HG03139 (cell line): ENCODE results near the gene ABHD2.

ENCODE experiments used
- ATAC-seq: cut with Tn5 transposase; IDR thresholded peaks from one replicate; pipeline ENCODE4 v1.9.1; 2021; ENCODE audit not compliant: unreplicated experiment

Gene ABHD2

DNA sequence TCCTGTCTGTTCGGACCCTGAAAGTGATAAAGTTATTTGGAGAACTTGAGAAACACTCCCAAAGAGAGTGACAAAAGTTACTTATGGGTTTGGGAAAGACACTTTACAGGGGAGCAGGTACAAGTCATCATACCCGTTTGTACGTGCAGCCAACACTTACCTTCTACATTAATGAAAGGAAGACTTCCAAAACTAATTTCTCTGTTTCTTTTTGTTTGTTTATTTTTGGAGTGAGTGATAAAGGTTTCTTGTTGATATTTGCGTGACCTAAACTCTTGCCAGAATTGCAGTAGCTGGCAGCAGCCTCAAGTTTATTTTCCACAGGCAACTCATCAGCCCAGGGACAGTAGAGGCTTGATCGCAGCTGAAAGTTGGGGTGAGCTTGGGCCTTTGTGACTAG lies 8.4 kb downstream of the ABHD2 start:
- ATAC-seq, result no peak

DNA sequence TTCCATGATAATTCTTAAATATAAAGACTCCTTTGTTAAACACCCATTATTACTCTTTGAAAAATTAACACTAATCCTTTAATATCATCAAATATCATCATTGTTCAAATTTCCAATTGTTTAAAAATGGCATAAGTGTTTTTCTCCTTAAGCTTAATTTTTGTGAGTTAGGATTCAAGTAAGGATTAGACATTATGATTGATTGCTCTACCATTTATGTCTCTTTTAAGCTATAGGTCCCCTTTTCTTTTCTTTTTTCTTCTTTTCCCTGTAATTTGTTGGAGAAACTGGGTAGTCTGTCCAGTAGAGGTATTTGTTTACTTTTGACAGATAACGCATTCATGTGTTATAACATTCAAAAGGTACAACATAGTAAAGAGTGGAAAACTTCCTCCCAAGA lies 9.1 kb downstream of the ABHD2 start:
- ATAC-seq, result no peak

DNA sequence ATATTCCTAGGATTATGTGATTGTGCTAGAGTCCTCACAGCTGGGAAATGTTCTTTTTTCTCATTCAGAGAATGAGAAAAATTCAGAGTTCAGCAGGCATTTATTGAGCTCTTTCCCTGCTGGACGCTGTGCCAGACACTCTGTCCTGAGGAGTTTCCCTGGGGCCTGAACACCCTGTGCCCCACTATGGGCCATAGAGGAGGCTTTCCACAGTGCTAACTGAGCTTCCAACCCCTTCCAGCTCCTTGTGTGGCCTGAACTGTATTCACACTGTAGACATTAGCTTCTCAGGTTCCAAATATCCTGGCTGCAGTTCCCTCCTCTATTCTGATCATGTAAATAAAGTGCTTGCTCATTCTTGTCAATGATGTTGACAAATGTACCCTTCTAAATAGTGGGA lies 10.0 kb downstream of the ABHD2 start:
- no peak for ATAC-seq

DNA sequence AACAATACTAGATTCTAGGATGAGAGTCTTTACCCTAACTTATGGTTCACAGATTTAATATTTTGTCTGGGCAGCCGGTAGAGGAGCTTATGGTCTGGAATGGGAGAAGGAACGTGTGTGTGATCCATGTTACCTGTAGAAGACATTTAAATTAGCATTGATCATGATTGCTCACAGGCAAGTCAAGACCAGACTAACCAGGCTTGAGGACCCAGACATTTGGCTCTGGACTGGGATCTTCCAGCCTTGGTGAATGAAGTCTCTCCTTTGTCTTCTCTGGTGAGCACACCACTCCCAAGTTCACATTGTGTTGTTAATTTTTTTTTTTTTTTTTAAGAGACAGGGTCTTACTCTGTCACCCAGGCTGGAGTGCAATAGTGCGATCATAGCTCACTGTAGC lies 11.7 kb downstream of the ABHD2 start:
- no peak for ATAC-seq

DNA sequence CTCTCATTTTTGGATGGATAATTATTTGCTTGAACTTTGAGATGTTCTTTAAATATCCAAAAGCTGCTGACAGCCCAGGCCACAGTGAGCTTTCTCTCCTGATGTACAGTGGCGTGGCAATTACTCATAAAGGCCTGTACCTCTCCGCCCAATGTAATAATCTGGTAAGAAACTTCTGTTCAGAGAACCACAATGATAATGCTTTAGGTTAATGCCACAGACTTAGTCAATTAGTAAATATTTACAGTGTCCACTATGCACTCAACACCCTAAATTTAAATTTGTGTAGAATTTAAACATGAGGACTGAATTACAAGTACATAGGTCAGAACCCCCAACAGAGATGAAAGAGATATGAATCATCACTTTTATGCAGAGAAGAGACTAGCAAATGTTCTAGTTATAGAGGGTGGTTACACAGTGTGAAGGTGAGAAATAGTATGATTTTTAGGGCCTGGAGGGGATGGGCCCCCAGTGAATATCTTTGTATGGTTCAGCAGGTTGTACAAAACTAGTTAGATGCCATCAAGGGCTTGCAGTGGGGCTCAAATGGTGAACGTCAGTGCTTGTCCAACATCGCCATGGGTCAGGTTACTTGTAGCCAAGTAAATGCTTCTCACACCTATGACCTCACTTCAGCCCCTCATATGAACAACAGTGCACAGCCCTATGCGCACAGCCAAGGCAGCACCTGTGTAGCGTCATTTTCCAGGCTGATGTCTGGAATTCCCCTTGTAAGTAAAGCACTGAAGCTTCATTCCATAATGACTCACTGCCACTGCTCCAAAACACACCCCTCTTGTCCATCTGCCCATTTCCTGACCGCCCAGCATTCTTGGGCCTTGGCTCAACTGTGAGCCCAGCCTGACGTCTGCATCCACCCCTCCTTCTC lies 13.3 kb downstream of the ABHD2 start:
- no peak for ATAC-seq

DNA sequence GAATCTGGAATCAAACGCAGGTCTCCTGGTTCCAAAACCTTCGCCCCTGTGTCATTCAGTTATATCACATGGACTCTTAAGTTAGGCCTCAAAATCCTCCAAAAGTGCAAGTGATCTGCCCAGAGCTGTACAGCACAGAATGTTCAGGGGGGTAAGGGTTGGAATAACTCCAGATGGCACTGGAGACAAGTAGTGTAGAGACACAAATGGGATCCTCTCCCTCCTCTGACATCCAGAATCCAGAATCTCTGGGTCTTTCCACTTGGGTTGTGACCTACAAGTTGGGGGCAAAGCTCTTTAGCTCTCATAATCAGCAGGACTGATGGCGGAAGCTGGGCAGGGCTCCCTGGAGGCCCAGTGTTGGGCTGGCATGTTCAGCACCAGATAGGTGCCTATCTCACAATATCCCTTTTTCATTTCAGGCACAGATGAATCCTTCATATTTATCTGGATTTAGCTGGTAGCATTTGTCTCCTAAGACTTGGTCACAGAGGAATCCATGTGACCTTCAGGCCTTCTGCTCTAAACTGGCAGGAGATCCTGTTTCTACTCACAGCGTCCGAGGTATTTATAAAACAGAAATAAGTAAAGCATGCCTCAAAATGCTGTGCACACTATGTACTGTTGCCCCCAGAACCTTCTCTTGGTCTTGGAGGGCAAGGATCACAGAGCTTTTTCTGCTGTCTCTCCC lies 15.4 kb downstream of the ABHD2 start:
- ATAC-seq, result no peak

DNA sequence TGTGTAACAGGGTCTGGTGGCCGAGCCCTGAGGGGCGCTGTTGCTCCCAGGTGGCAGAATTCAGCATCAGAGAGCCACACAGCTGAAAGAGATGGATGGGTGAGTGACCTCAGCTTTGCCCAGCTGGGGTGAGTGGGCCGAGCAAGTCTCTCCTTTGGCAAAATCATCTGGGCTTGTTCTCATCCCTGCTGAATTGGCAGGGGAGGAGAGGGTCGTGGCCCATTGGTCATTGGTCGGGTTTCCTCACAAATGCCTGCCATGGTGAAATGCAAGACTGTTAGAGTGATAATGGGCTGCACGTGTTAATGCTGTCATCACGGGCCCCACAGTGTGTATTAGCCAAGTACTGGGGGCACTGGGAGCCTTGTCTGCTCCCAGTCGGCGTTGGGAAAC lies 15.9 kb downstream of the ABHD2 start:
- ATAC-seq, result no peak

DNA sequence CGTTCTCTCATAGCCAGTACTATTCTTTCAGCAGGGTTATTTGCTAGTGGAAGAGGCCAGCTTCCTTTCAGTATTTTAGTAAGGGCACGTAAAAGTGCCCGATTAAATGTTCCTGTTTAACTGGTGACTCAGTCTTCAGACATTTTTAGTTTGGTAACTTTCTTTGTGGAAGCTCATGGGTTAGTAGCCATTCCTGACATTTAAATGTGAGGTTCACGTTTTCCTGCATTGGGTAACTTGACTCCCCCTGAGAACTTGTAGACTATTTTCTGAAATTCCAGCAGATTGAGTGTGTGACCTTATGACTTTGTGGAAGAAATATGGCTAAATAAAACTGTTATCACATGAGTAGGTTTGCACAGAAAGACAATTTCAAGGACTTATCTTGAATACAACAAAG lies 16.9 kb downstream of the ABHD2 start:
- no peak for ATAC-seq

DNA sequence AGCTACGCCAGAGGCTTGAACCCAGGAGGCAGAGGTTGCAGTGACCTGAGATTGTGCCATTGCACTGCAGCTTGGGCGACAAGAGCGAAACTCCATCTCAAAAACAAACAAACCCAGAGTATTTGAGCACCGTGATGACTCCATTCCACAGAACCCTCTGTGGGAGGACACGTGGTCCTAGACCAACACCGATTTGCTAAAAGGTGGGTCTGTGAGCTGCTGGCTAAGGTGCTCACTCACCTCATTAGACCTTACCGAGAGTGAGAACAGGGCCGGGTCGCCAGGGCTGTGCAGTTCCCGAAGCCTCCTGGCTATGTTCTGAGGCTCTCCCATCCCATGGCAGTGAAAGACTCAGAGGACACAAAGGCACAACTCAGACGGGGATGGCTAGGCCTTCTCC lies 17.9 kb downstream of the ABHD2 start:
- no peak for ATAC-seq

DNA sequence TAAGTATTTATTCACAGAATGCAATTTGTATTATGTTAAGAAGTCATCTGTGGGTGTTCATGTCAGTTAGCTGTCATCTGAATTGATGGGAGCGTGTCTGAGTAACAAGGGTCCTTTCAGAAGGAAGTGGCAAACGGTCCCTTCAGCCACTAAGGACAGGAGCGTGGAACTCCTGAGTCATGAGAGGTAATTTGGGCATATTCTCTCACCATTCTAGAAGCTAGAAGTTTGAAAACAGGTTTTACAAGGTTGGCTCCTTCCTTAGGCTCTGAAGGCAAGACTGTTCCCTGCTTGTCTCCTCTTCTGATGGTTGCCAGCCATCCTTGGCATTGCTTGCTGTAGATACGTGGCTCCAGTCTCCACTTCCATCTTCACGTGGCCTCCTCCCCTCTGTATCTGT lies 19.7 kb downstream of the ABHD2 start:
- ATAC-seq, result no peak

DNA sequence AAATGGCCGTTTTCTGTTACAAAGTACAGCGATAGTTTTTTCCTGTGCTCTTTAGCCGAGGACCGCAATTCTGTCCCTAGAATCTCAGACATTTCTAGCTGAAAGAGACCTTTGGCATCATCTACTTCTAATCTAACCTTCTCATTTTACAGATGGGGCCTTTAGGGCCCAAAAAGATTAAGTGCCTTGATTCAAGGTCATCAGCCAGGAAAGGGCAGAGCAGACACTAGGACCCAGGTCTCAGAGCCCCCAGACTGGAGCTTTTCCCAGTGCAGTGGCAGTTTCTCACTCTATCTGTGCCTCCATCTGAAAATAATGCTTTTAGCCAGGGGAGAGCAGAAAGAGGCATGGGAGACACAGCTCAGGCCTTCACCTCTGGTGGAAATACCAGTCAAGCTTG lies 20.6 kb downstream of the ABHD2 start:
- no peak for ATAC-seq

DNA sequence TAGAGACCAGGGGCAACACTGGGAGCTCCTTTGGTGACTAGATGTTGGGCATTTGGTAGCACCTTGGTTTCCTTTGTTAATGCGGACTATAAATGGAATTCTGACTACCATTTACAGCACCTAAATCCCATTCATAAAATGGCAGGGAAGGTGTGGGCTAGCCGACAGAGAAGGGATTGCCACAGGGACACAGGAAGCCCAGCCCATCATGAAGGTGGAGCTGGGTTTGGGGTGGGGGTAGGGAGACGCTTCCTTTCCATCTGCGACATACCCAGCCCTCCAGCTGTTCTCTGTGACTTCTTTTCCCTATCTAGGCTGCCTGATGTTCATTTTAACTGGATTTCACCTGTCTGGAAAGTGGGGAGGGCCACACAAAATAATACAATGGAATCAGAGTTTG lies 21.0 kb downstream of the ABHD2 start:
- no peak for ATAC-seq

DNA sequence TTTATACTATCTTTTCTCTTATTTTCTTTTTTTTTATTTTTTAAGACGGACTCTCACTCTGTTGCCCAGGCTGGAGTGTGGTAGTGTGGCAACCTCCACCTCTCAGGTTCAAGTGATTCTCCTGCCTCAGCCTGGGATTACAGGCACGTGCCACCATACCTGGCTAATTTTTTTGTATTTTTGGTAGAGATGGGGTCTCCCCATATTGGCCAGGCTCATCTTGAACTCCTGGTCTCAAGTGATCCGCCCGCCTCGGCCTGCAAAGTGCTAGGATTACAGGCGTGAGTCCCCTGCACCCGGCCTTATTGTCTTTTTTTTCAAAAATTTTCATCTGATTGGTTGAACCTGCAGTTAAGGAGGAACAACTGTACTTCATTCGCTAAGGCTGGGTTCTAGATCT lies 21.8 kb downstream of the ABHD2 start:
- ATAC-seq, result no peak

DNA sequence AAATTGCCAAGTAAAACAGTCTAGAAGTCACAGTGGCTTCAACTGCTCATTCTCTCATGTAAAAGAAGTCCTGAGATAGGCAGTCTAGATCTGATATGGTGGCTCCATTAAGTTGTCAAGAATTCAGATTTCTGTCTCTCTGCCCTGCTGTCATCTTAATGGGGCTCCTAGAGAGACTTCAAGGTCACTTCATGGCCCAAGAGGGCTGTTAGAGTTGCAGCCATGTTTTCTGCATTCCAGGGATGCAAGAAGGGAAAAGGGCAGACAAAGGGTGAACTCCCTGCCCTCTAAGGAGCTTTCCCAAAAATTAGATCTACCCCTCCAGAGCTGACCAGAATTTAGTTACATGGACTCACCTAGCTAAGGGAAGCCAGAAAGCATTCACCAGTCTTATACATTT lies 23.1 kb downstream of the ABHD2 start:
- ATAC-seq, result no peak

DNA sequence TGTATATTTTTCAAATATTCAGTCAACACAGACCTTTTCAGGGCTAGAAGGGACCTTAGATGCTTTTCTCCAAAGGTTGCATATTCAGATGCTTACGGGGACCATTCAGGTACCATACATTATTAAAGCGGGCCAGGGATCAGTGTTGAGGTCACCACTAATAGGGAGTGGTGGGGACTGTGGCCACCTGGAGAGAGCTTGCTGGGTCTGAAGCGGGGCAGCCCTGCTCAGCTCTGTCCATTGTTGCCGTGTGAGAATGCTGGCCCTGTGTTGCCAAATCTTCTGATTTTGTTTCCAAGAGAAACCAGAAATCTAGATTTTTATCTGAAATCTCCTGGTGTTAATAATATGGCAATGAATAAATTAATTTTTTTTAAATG lies 23.7 kb downstream of the ABHD2 start:
- no peak for ATAC-seq

DNA sequence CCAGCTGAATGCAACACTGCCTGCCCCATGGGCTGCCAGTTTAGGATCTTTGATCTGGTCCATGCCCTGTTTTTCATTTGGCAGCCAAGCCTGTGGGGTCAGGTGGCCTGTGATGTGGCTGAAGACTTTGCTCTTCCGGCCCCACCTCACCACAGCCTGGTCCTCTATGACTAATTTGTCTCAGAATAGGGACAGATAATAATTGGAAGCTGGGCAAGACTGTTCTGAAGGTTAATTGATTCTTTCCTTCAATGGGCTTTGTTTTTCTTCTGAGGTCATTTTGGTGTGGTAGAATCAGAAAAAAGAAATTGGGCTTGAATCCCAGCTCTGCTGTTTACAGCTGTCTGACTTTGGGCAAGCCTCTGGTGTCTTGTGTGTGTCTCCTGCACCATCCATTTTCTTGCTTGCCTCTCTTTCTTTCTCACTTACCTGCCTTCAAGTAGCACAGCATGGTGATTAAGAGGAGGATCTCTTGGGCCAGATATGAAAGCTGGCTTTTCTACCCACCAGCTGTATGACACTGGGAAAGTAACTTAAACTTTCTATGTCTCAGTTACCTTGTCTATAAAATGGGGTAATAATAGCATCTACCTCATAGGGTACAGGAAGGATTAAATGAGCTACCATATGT lies 24.2 kb downstream of the ABHD2 start:
- ATAC-seq, result peak; percentile 88

DNA sequence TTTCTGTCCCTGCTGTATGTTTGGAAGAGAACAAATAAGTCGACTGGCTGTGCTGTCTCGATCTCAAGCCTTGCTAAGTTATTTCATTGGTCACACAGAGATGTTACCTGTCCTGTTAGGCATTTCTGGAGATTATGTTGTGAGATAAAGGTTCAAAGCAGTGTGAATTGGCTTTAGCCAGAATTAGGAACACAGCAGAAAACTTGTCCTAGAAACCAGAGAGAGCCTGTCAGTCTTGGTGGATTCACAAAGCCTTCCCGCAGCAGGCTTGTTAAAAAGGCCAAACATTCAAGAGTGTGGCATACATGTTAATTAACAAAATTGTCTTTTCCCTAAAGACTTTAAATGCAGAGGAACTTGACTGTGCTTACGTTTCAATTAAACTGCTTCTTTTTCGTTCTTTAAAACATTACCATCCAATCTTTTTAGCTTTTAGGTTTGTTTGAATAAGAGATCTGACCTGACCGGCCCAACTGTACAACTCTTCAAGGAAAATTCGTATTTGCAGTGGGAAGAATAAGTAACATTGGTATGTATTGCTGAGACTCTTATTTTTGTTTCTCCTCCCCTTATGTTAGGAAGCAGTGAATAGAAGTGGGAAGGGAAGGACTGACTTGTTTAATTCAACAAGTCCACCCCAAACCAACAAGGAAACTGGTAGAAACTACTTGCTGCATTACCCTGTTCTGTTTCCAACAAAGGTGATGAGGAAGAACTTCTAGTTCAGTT lies 25.2 kb downstream of the ABHD2 start:
- no peak for ATAC-seq

DNA sequence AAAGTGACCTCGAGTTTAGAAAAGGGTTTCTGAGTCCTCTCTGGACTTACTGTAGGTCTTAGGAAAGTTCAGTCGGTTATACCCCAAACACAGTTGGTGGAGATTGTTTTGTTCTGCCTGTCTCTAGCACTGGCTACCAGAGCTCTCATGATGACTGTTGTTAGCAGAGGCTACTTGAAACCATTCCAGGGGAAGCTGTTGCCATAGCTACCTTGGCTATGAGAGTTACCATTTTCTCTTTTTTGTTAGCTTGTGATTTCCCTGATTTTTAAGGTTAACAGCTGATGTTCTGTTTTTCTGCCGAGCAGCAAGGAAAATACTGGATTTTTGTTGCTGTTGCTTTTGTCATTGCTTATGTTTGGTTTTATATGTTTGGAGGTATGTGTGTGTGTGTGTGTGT lies 26.7 kb downstream of the ABHD2 start:
- no peak for ATAC-seq

DNA sequence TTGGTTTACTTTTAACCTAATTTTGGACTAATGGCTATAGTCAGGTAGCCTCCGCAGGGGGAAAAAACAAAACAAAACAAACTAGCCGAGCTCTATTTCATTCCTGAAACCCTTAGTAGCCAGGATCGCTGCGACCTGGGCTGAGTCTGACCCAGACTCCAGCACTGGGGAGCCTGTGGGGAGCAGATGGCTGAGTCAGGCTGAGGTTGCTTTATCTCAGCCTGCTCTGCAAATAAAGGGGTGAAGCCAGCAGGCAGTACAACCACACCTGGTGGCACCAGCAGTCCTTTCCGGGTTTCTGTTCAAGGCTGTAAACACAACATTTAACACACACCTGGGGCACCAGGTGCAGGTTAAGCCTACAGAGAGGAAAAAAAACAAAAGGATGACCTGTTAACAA lies 27.3 kb downstream of the ABHD2 start:
- no peak for ATAC-seq

DNA sequence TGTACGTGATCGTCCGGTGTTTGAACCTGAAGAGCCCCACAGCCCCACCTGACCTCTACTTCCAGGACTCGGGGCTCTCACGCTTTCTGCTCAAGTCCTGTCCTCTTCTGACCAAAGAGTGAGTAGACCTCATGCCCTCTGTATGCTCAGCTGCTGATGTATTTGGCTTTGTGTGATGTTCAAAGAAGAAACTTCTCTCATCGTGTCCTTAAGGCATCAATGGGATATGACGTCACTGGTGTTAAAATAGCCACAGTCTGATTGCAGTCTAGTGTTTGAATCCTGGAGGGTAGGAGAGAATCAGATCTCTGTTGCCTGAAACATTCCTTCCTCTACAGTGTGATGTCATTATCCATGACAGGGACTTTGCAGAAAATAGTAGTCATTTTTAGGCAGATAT lies 28.1 kb downstream of the ABHD2 start:
- no peak for ATAC-seq

DNA sequence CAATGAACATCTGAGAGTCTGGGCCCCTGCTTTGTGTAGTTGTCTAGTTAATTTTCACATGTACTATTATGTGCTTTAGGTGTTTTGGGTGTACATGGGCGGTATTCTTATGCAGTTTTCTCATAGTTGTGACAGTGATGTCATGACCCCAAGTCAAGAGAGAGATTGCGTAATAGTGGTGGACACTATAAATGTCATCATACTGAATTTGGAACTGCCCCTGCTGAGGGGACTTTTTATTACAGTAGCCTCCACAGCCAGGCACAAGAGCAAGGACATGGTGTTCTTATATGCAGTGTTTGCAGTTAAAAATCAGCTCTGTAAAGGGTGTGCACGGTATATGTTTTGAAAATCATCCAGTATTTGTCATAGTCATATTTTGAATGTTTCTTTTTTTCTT lies 29.5 kb downstream of the ABHD2 start:
- no peak for ATAC-seq
